Endothelial cell of umbilical vein (primary cell): ENCODE measurements around the gene TRIM25. TPM values are rescaled to one million over a fixed set of nuclear protein-coding genes. Genes with fewer than 3 reads are reported as not detected.
A peak's percentile ranks its signal among the peaks of the same experiment; 100 is the strongest.

Experiments
- BruUV-seq: library from RNA; stranded (reverse); fragments of 400-500 nt; replicated peaks from 2 replicates; lab custom pipeline; 2021; lab: Mats Ljungman, UMichigan
- CTCF ChIA-PET: fragments of 300-600, 350-600 bp; sonication (Branson Sonifier 250); formaldehyde crosslinking; loops from one replicate; lab custom pipeline; 2021; ENCODE audit warnings: antibody characterized with exemption, inconsistent platforms; lab: Charles Lee
- POLR2A ChIA-PET: fragments of 300-600, 350-600 bp; sonication (Branson Sonifier 250); formaldehyde crosslinking; loops from one replicate; lab custom pipeline; 2021; ENCODE audit warnings: antibody characterized with exemption, inconsistent platforms; lab: Charles Lee
- DNase-seq: peaks from one replicate; pipeline ENCODE4 v3.0.0-alpha.2; 2011; ENCODE audit warnings: low read depth, low spot score
- FAIRE-seq: peaks from 2 replicates; lab custom pipeline; 2011; peaks lifted over from hg19 to GRCh38; lab: Jason Lieb, UNC
- H2AFZ ChIP-seq: 2 replicates; pipeline ENCODE4 v1.6.0; 2012; ENCODE audit warnings: low read depth, low read length, control low read depth, inconsistent platforms
- H3K27ac ChIP-seq: 2 replicates; pipeline ENCODE4 v1.5.1; 2011; ENCODE audit warnings: low read depth, mild to moderate bottlenecking, control low read depth, low read length, moderate library complexity; ENCODE audit not compliant: insufficient read depth
- H3K27me3 ChIP-seq, 2 experiments: 2 replicates each; pipeline versions ENCODE4 v1.6.0 to v1.6.1; 2011; ENCODE audit warnings: low read length in 2 of 2, mixed read lengths in 1 of 2; ENCODE audit not compliant: control insufficient read depth in 2 of 2, insufficient read depth in 2 of 2
- H3K36me3 ChIP-seq, 2 experiments: 2 replicates in 1 of 2; 3 replicates in 1 of 2; pipeline ENCODE4 v1.5.1; 2011; ENCODE audit warnings: low read length in 2 of 2, mild to moderate bottlenecking in 1 of 2, moderate library complexity in 1 of 2; ENCODE audit not compliant: control insufficient read depth in 2 of 2, insufficient read depth in 2 of 2; ENCODE audit errors: extremely low read depth in 1 of 2
- H3K4me1 ChIP-seq: 3 replicates; pipeline ENCODE4 v1.5.1; 2011; ENCODE audit warnings: mild to moderate bottlenecking, low read length; ENCODE audit not compliant: control insufficient read depth, insufficient read depth; ENCODE audit errors: extremely low read depth
- H3K4me2 ChIP-seq: 2 replicates; pipeline ENCODE4 v1.6.1; 2011; ENCODE audit warnings: low read length, control low read depth, mixed read lengths; ENCODE audit not compliant: insufficient read depth
- H3K4me3 ChIP-seq, 3 experiments: fragments of 200-600 bp in 1 of 3; sonication (generic), shearing (Covaris generic) in 1 of 3; replicated peaks in 1 of 3; 2 replicates each; pipeline ENCODE4 v1.5.1; 2011 to 2016; ENCODE audit warnings: control low read depth in 3 of 3, low read length in 3 of 3, mild to moderate bottlenecking in 2 of 3, inconsistent platforms in 1 of 3, low read depth in 1 of 3, moderate library complexity in 1 of 3; ENCODE audit not compliant: insufficient read depth in 1 of 3
- H3K79me2 ChIP-seq: 2 replicates; pipeline ENCODE4 v1.6.0; 2012; ENCODE audit warnings: low read length, inconsistent platforms; ENCODE audit not compliant: control insufficient read depth, insufficient read depth
- H3K9ac ChIP-seq: replicated peaks from 2 replicates; pipeline ENCODE3; 2011; ENCODE audit warnings: low read length, control low read depth; ENCODE audit not compliant: insufficient read depth; ENCODE audit errors: extremely low read depth
- H3K9me1 ChIP-seq: replicated peaks from 3 replicates; pipeline ENCODE4 v1.6.0; 2011; ENCODE audit warnings: mild to moderate bottlenecking, low read length; ENCODE audit not compliant: control insufficient read depth, insufficient read depth; ENCODE audit errors: extremely low read depth
- H3K9me3 ChIP-seq: replicated peaks from 2 replicates; pipeline ENCODE4 v1.5.1; 2012; ENCODE audit warnings: low read length, inconsistent platforms; ENCODE audit not compliant: control insufficient read depth, insufficient read depth
- H4K20me1 ChIP-seq: replicated peaks from 2 replicates; pipeline ENCODE3; 2011; ENCODE audit warnings: mild to moderate bottlenecking, low read length; ENCODE audit not compliant: control insufficient read depth, insufficient read depth; ENCODE audit errors: extremely low read depth
- EZH2 ChIP-seq: IDR thresholded peaks from 2 replicates; pipeline ENCODE4 v1.6.1; 2012; ENCODE audit warnings: borderline replicate concordance, low read depth, mild to moderate bottlenecking, moderate library complexity, low read length, inconsistent platforms; ENCODE audit not compliant: severe bottlenecking
- FOS ChIP-seq: IDR thresholded peaks from 2 replicates; pipeline ENCODE4 v1.6.1; 2011; ENCODE audit warnings: mild to moderate bottlenecking, low read length, moderate library complexity, borderline replicate concordance; ENCODE audit not compliant: insufficient read depth
- GATA2 ChIP-seq: IDR thresholded peaks from 2 replicates; pipeline ENCODE4 v1.7.0; 2011; ENCODE audit warnings: low read depth, mild to moderate bottlenecking, moderate library complexity, mixed read lengths, low read length; ENCODE audit not compliant: insufficient read length, insufficient read depth
- JUN ChIP-seq: IDR thresholded peaks from 2 replicates; pipeline ENCODE4 v1.6.1; 2011; ENCODE audit warnings: borderline replicate concordance, low read depth; ENCODE audit not compliant: insufficient read length, insufficient read depth
- MYC ChIP-seq: IDR thresholded peaks from one replicate; pipeline ENCODE4 v1.6.1; 2011; ENCODE audit warnings: mild to moderate bottlenecking, low read depth, low read length
- POLR2A ChIP-seq: IDR thresholded peaks from 2 replicates; pipeline ENCODE4 v1.6.1; 2012; ENCODE audit warnings: low read depth, mild to moderate bottlenecking, control low read depth, low read length
- POLR2AphosphoS5 ChIP-seq: IDR thresholded peaks from 2 replicates; pipeline ENCODE4 v1.6.1; 2012; ENCODE audit warnings: low read depth, mild to moderate bottlenecking, control low read depth, low read length, moderate library complexity; ENCODE audit not compliant: insufficient read depth
- dilution Hi-C: fragments of 300-500 bp; cut with MboI; formaldehyde crosslinking; loops from one replicate; pipeline ENCODE4 v1.15.0; 2019; ENCODE audit warnings: low sequenced_read_pairs; ENCODE audit not compliant: extremely low pct_ligation_motif_present
- intact Hi-C: fragments of 100-400 bp; cut with micrococcal nuclease; formaldehyde crosslinking; loops from one replicate; pipeline ENCODE4 v1.10.0; 2022
- polyA plus RNA-seq, 4 experiments: library from polyadenylated mRNA; depleted of rRNA in 3 of 4; stranded (reverse) in 3 of 4; unstranded in 1 of 4; fragments of >200 nt; gene quantifications; 2 replicates each; pipeline versions ENCODE4 v1.2.1 to v1.2.3, GENCODE V29; 2011 to 2012; ENCODE audit warnings: missing spikeins in 1 of 4
- total RNA-seq: library from RNA; stranded (reverse); gene quantifications from 2 replicates; pipeline ENCODE4 v1.2.3, GENCODE V29; 2021
- TF ChIP-seq, protein P1 (sequence below), 2 donors: IDR thresholded peaks; 1 replicate in 1 of 2; 2 replicates in 1 of 2; pipeline ENCODE4 v1.5.1; 2011; ENCODE audit warnings: low read length in 2 of 2, mild to moderate bottlenecking in 2 of 2, moderate library complexity in 2 of 2, control low read depth in 1 of 2, inconsistent platforms in 1 of 2, low read depth in 1 of 2; ENCODE audit not compliant: insufficient read depth in 1 of 2; ENCODE audit errors: extremely low read depth in 1 of 2
- TF ChIP-seq, protein P2 (sequence below): IDR thresholded peaks from 2 replicates; pipeline ENCODE4 v1.6.1; 2011; ENCODE audit not compliant: insufficient read depth, insufficient read length

Gene TRIM25
- total and polyA plus RNA-seq, 2 donors (not counting 3 experiments of a cell fraction or from before 2014, with no cell fraction given) = 42.8 to 98.4 TPM

- Histone ChIP-seq H4K20me1 (no peaks in the 10 kb centered on the region), H2AFZ (no peak overlapping the region), H3K36me3 (peaks cover 22 to 31% of the 10 kb centered on the region in 2 experiments), H3K4me1 (peaks cover 14% of the 10 kb centered on the region), H3K9ac (no peak overlapping the region), H3K4me2 (no peak overlapping the region), H3K9me3 (no peaks in the 10 kb centered on the region), H3K79me2 (peaks cover 36% of the 10 kb centered on the region), H3K27me3 (no peaks in the 10 kb centered on the region), H3K27ac (no peak overlapping the region), H3K4me3 (no peak overlapping the region), H3K9me1 (no peaks in the 10 kb centered on the region)
- DNase-seq = no peak
- dilution Hi-C loops (no loop called here), intact Hi-C loops (no loop called here)
- ChIA-PET POLR2A (no interaction called here), CTCF (interaction anchor here (0.9 to 1.3 kb wide), 2 partner anchors 32 to 88 kb away, joined by 3 read pairs; no protein-coding TSS in a partner anchor)
- no TSS peak for BruUV-seq
- peak; percentile 63 for FAIRE-seq
- no peak for TF ChIP-seq JUN
- TF ChIP-seq, protein P1, sequence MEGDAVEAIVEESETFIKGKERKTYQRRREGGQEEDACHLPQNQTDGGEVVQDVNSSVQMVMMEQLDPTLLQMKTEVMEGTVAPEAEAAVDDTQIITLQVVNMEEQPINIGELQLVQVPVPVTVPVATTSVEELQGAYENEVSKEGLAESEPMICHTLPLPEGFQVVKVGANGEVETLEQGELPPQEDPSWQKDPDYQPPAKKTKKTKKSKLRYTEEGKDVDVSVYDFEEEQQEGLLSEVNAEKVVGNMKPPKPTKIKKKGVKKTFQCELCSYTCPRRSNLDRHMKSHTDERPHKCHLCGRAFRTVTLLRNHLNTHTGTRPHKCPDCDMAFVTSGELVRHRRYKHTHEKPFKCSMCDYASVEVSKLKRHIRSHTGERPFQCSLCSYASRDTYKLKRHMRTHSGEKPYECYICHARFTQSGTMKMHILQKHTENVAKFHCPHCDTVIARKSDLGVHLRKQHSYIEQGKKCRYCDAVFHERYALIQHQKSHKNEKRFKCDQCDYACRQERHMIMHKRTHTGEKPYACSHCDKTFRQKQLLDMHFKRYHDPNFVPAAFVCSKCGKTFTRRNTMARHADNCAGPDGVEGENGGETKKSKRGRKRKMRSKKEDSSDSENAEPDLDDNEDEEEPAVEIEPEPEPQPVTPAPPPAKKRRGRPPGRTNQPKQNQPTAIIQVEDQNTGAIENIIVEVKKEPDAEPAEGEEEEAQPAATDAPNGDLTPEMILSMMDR (IDR thresholded peaks at IDR 0.05; ENCODE audit: extremely low read depth in 1 of 2, insufficient read depth in 1 of 2, low read depth in 1 of 2, low read length in 2 of 2) = no peak
- no peak for TF ChIP-seq GATA2
- no peak for TF ChIP-seq FOS
- TF ChIP-seq POLR2AphosphoS5 = no peak
- no peak for TF ChIP-seq EZH2
- no peak for TF ChIP-seq POLR2A
- TF ChIP-seq MYC = no peak
- TF ChIP-seq, protein P2, sequence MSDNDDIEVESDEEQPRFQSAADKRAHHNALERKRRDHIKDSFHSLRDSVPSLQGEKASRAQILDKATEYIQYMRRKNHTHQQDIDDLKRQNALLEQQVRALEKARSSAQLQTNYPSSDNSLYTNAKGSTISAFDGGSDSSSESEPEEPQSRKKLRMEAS = no peak
Observed at GRCh38 chr17:56908001-56908542, 5.8 kb downstream of the TRIM25 start.
